ENCODE results near the gene DOK3. TPM values are rescaled to one million over a fixed set of nuclear protein-coding genes. Genes with fewer than 3 reads are reported as not detected.

The DOK3 gene
- total and polyA plus RNA-seq, 10 of the 15 experiments (the other 5 are each of a cell fraction or from before 2014, with no cell fraction given) = 6.6 to 107 (median 52.1) TPM

GRCh38 chr5:177509991-177510566, 453 bp upstream of the DOK3 start (continued):
- TF ChIP-seq RB1 (IDR thresholded peaks at IDR 0.05; ENCODE audit: borderline replicate concordance) (0 out of 2 replicates have a peak, but pooled peaks have one; percentile 67), CTCF (IDR thresholded peaks at IDR 0.05 in 2 of 3, conservative IDR thresholded peaks at IDR 0.05 in 1 of 3; ENCODE audit: control insufficient read depth in 2 of 3, extremely low read depth in 1 of 3, insufficient read depth in 1 of 3, low read depth in 3 of 3, low read length in 3 of 3) (peak; percentile 14 to 32 (median 19); a peak in 2 of 6 replicates), IKZF1 (conservative IDR thresholded peaks at IDR 0.05) (no peak), BCL11A (IDR thresholded peaks at IDR 0.05; ENCODE audit: low read depth, low read length) (0 out of 2 replicates have a peak, but pooled peaks have one; percentile 2), ZNF622 (IDR thresholded peaks at IDR 0.05) (no peak), NBN (IDR thresholded peaks at IDR 0.05) (no peak), HDAC6 (IDR thresholded peaks at IDR 0.05; ENCODE audit: unreplicated experiment) (no peak), CBX3 (IDR thresholded peaks at IDR 0.05; ENCODE audit: borderline replicate concordance, low read depth) (no peak), SIX5 (IDR thresholded peaks at IDR 0.05; ENCODE audit: low read depth, low read length, severe bottlenecking) (no peak), CHD2 (IDR thresholded peaks at IDR 0.05; ENCODE audit: borderline replicate concordance, low read depth, low read length) (peak; percentile 48; the same call in 1 of the 2 replicates), KAT2A (conservative IDR thresholded peaks at IDR 0.05; ENCODE audit: control insufficient read depth, low read depth, low read length) (no peak), MEF2B (IDR thresholded peaks at IDR 0.05; ENCODE audit: partially characterized antibody, poor library complexity, severe bottlenecking) (peak; percentile 99), TBL1XR1 (IDR thresholded peaks at IDR 0.05; ENCODE audit: low read depth, low read length) (no peak; the same call in 1 of the 2 replicates), USF2 (IDR thresholded peaks at IDR 0.05; ENCODE audit: borderline replicate concordance, low read depth, low read length) (peak; percentile 85), SPI1 (IDR thresholded peaks at IDR 0.05; ENCODE audit: borderline replicate concordance, insufficient read depth, low read depth, low read length) (no peak), E2F8 (IDR thresholded peaks at IDR 0.05; ENCODE audit: low read depth, partially characterized antibody) (no peak), CHD4 (IDR thresholded peaks at IDR 0.05) (no peak), LARP7 (IDR thresholded peaks at IDR 0.05) (peak; percentile 62), ZNF687 (IDR thresholded peaks at IDR 0.05) (peak; percentile 47)

Data from GM12878 (cell line).